MCF 10A (cell line): ENCODE data around the gene TEDC2. TPM values are rescaled to one million over a fixed set of nuclear protein-coding genes. Genes with fewer than 3 reads are reported as not detected.
"Not testable (repeated sequence)": the region's sequence is repeated elsewhere in the genome, so short reads cannot be mapped to it uniquely, and the experiment has no call there.

ENCODE experiments used
- BruUV-seq: library from RNA; stranded (reverse); fragments of 400-500 nt; replicated peaks from 2 replicates; lab custom pipeline; 2021; lab: Mats Ljungman, UMichigan
- CTCF ChIA-PET: fragments of 300-600 bp; sonication (Branson Sonifier 250); formaldehyde crosslinking; extraction: SDS; loops from one replicate; lab custom pipeline; 2021; ENCODE audit warnings: antibody characterized with exemption, inconsistent platforms; lab: Yijun Ruan, JAX
- POLR2A ChIA-PET: fragments of 300-600, 350-650 bp; sonication (Branson Sonifier 250); formaldehyde crosslinking; extraction: SDS; loops from one replicate; lab custom pipeline; 2020; ENCODE audit warnings: antibody characterized with exemption, inconsistent platforms; lab: Yijun Ruan, JAX
- DNase-seq: peaks from one replicate; pipeline ENCODE4 v3.0.0-alpha.2; 2018; ENCODE audit not compliant: unreplicated experiment
- H3K27ac Mint-ChIP-seq: one replicate; pipeline ENCODE4 v1.8.0; 2022; ENCODE audit warnings: mild to moderate bottlenecking, low read depth, mixed read lengths; ENCODE audit not compliant: unreplicated experiment
- H3K27me3 Mint-ChIP-seq: one replicate; pipeline ENCODE4 v1.8.0; 2022; ENCODE audit warnings: mixed read lengths; ENCODE audit not compliant: insufficient read depth, unreplicated experiment
- H3K36me3 Mint-ChIP-seq: one replicate; pipeline ENCODE4 v1.8.0; 2022; ENCODE audit warnings: mild to moderate bottlenecking, moderate library complexity, mixed read lengths; ENCODE audit not compliant: insufficient read depth, unreplicated experiment
- H3K4me1 Mint-ChIP-seq: one replicate; pipeline ENCODE4 v1.8.0; 2022; ENCODE audit warnings: mixed read lengths; ENCODE audit not compliant: insufficient read depth, unreplicated experiment
- H3K4me3 Mint-ChIP-seq: one replicate; pipeline ENCODE4 v1.8.0; 2022; ENCODE audit warnings: mild to moderate bottlenecking, moderate library complexity, mixed read lengths; ENCODE audit not compliant: unreplicated experiment
- H3K9me3 Mint-ChIP-seq: one replicate; pipeline ENCODE4 v1.8.0; 2022; ENCODE audit warnings: mixed read lengths; ENCODE audit not compliant: unreplicated experiment
- CTCF ChIP-seq: fragments of 200-600 bp; IDR thresholded peaks from one replicate; pipeline ENCODE4 v1.8.0; 2022; ENCODE audit warnings: antibody characterized with exemption, mild to moderate bottlenecking; ENCODE audit not compliant: unreplicated experiment
- intact Hi-C: fragments of 100-400 bp; cut with micrococcal nuclease; formaldehyde crosslinking; loops from 2 replicates; pipeline ENCODE4 v1.14.1; 2022
- total RNA-seq: library from RNA; stranded (reverse); gene quantifications from 2 replicates; pipeline ENCODE4 v1.2.3, GENCODE V29; 2022

TEDC2 gene
- total RNA-seq, 1 experiment from 2014 or later: 6.9 TPM

GRCh38 chr16:2432286-2432685 is 27.6 kb upstream of the TEDC2 start:
- Mint-ChIP-seq H3K27me3 (no peaks in the 10 kb centered on the region), H3K9me3 (no peaks in the 10 kb centered on the region), H3K27ac (no peak overlapping the region), H3K36me3 (peaks cover 21% of the 10 kb centered on the region), H3K4me1 (peaks cover 10% of the 10 kb centered on the region), H3K4me3 (no peak overlapping the region)
- intact Hi-C loops: no loop called here
- POLR2A ChIA-PET: no interaction called here
- DNase-seq: no peak
- no TSS peak for BruUV-seq
- TF ChIP-seq CTCF: no peak
- CTCF ChIA-PET: no interaction called here

GRCh38 chr16:2432801-2433505 is 27.0 kb upstream of the TEDC2 start:
- no peaks in the 10 kb centered on the region for H3K9me3 Mint-ChIP-seq
- CTCF ChIA-PET: no interaction called here
- POLR2A ChIA-PET: no interaction called here
- no peak for TF ChIP-seq CTCF
- peaks cover 28% of the 10 kb centered on the region for H3K36me3 Mint-ChIP-seq
- H3K27me3 Mint-ChIP-seq: no peaks in the 10 kb centered on the region
- no peak overlapping the region for H3K4me3 Mint-ChIP-seq
- BruUV-seq: no TSS peak
- intact Hi-C loops: no loop called here
- no peak overlapping the region for H3K27ac Mint-ChIP-seq
- DNase-seq: no peak
- H3K4me1 Mint-ChIP-seq: peaks cover 7% of the 10 kb centered on the region

GRCh38 chr16:2435236-2435635 is 24.7 kb upstream of the TEDC2 start:
- CTCF ChIA-PET, H3K27me3 Mint-ChIP-seq, H3K27ac Mint-ChIP-seq, H3K9me3 Mint-ChIP-seq, H3K4me3 Mint-ChIP-seq, BruUV-seq, DNase-seq, intact Hi-C loops, H3K4me1 Mint-ChIP-seq: not testable (repeated sequence)
- peaks cover 49% of the 10 kb centered on the region for H3K36me3 Mint-ChIP-seq
- POLR2A ChIA-PET: interaction anchor here (1.2 kb wide), 1 partner anchor 163 kb away, joined by 3 read pairs; no protein-coding TSS in a partner anchor

GRCh38 chr16:2436110-2436509 is 23.8 kb upstream of the TEDC2 start:
- BruUV-seq: no TSS peak
- ChIA-PET POLR2A (interaction anchor here (1.2 kb wide), 1 partner anchor 163 kb away, joined by 3 read pairs; no protein-coding TSS in a partner anchor), CTCF (interaction anchor here (0.7 kb wide), 1 partner anchor 1242 kb away, joined by 3 read pairs; no protein-coding TSS in a partner anchor)
- H3K4me3 Mint-ChIP-seq: no peak overlapping the region
- TF ChIP-seq CTCF: no peak
- H3K4me1 Mint-ChIP-seq: no peaks in the 10 kb centered on the region
- H3K27ac Mint-ChIP-seq: no peak overlapping the region
- H3K36me3 Mint-ChIP-seq: peaks cover 56% of the 10 kb centered on the region
- intact Hi-C loops: no loop called here
- H3K9me3 Mint-ChIP-seq: no peaks in the 10 kb centered on the region
- no peak for DNase-seq
- H3K27me3 Mint-ChIP-seq: no peaks in the 10 kb centered on the region
